HG03280 (cell line): ENCODE data around the gene INTS7.

ENCODE experiments used
- ATAC-seq: cut with Tn5 transposase; IDR thresholded peaks from one replicate; pipeline ENCODE4 v1.9.1; 2021; ENCODE audit warnings: mild to moderate bottlenecking, moderate library complexity; ENCODE audit not compliant: unreplicated experiment

Gene INTS7

GRCh38 chr1:212035123-212035834 is at the start of gene INTS7, which contains the start of gene DTL:
Gene INTS7, minus strand, starts transcription at chr1:212035557. Its CDS starts 120 bp downstream, at chr1:212035437.
Gene DTL, plus strand, starts transcription at chr1:212035748. Its CDS starts 143 bp downstream, at chr1:212035891.
- ATAC-seq = peak; percentile 78

- ATAC-seq = no peak
Observed at GRCh38 chr1:212082765-212083406, 47.5 kb upstream of the INTS7 start.

- no peak for ATAC-seq
Observed at GRCh38 chr1:212078826-212079225, 43.5 kb upstream of the INTS7 start.

- no peak for ATAC-seq
Observed at GRCh38 chr1:212077028-212077427, 41.7 kb upstream of the INTS7 start.

GRCh38 chr1:212074856-212075255 is 39.5 kb upstream of the INTS7 start:
- no peak for ATAC-seq

- ATAC-seq = no peak
Observed at GRCh38 chr1:212074313-212074712, 39.0 kb upstream of the INTS7 start.

GRCh38 chr1:212073490-212073889 is 38.1 kb upstream of the INTS7 start:
- no peak for ATAC-seq

GRCh38 chr1:212072047-212072446 is 36.7 kb upstream of the INTS7 start:
- ATAC-seq = no peak

- ATAC-seq = no peak
Observed at GRCh38 chr1:212070720-212071302, 35.5 kb upstream of the INTS7 start.

- no peak for ATAC-seq
Observed at GRCh38 chr1:212067787-212068186, 32.4 kb upstream of the INTS7 start.

GRCh38 chr1:212062832-212063438 is 27.6 kb upstream of the INTS7 start:
- no peak for ATAC-seq

GRCh38 chr1:212060632-212061472 is 25.5 kb upstream of the INTS7 start:
- no peak for ATAC-seq

GRCh38 chr1:212055333-212055732 is 20.0 kb upstream of the INTS7 start:
- no peak for ATAC-seq

- ATAC-seq = no peak
Observed at GRCh38 chr1:212053993-212054392, 18.6 kb upstream of the INTS7 start.

GRCh38 chr1:212045981-212046380 is 10.6 kb upstream of the INTS7 start:
- no peak for ATAC-seq

GRCh38 chr1:212044851-212045250 is 9.5 kb upstream of the INTS7 start:
- ATAC-seq = no peak

GRCh38 chr1:212042436-212042835 is 7.1 kb upstream of the INTS7 start:
- no peak for ATAC-seq

- no peak for ATAC-seq
Observed at GRCh38 chr1:212040629-212041412, 5.5 kb upstream of the INTS7 start.

- no peak for ATAC-seq
Observed at GRCh38 chr1:212039622-212040021, 4.3 kb upstream of the INTS7 start.

GRCh38 chr1:212037900-212038299 is 2.5 kb upstream of the INTS7 start:
- no peak for ATAC-seq
